ENCODE data around the gene PLA2G5. TPM values are rescaled to one million over a fixed set of nuclear protein-coding genes. Genes with fewer than 3 reads are reported as not detected.

Gene PLA2G5
- total and polyA plus RNA-seq, 2 of the 8 experiments (the other 6 are each of a cell fraction or from before 2014, with no cell fraction given) = 0.05 TPM; not detected in 1

GRCh38 chr1:20090641-20091040 lies 20.6 kb downstream of the PLA2G5 start:
- CTCF ChIA-PET (ENCODE audit: partially characterized antibody) = interaction anchor here (0.7 to 2.5 kb wide), 7 partner anchors 10 to 76 kb away, joined by 3 to 8 read pairs (median 3); no protein-coding TSS in a partner anchor
- Histone ChIP-seq H3K27me3 (replicated peaks in 1 of 4; ENCODE audit: control insufficient read depth in 3 of 4, extremely low read depth in 1 of 4, insufficient read depth in 3 of 4, low read length in 3 of 4) (no peaks in the 10 kb centered on the region; a peak in 1 of 7 replicates), H3K23me2 (ENCODE audit: low read depth, low read length) (no peaks in the 10 kb centered on the region), H3K9ac (replicated peaks in 1 of 4; ENCODE audit: extremely low read depth in 1 of 4, low read depth in 3 of 4, low read length in 3 of 4) (no peak overlapping the region), H2AFZ (ENCODE audit: low read length) (no peak overlapping the region), H3K4me2 (ENCODE audit: insufficient read depth in 1 of 2, low read depth in 2 of 2, low read length in 2 of 2) (no peak overlapping the region), H3K36me3 (ENCODE audit: control insufficient read depth in 2 of 4, insufficient read depth in 4 of 4, low read length in 3 of 4) (no peaks in the 10 kb centered on the region), H3K14ac (ENCODE audit: insufficient read length) (no peak overlapping the region), H4K8ac (ENCODE audit: extremely low read depth, insufficient read depth, low read length) (no peak overlapping the region), H3K56ac (replicated peaks; ENCODE audit: insufficient read length, low read depth, low read length) (no peak overlapping the region), H3K27ac (ENCODE audit: low read depth, low read length) (no peak overlapping the region), H3K79me1 (ENCODE audit: low read depth, low read length) (no peaks in the 10 kb centered on the region), H2BK15ac (ENCODE audit: low read length) (no peak overlapping the region), H2BK12ac (ENCODE audit: low read depth, low read length) (no peak overlapping the region), H4K91ac (replicated peaks; ENCODE audit: insufficient read length, low read length) (no peak overlapping the region), H2BK120ac (replicated peaks; ENCODE audit: low read depth, low read length) (no peak overlapping the region), H2AK5ac (ENCODE audit: low read depth, low read length) (no peak overlapping the region), H3K4ac (replicated peaks; ENCODE audit: insufficient read length, low read depth, low read length) (no peak overlapping the region), H3K18ac (ENCODE audit: extremely low read depth, low read length) (no peak overlapping the region), H4K20me1 (replicated peaks in 1 of 2; ENCODE audit: control insufficient read depth in 1 of 2, insufficient read depth in 2 of 2, low read length in 2 of 2) (no peaks in the 10 kb centered on the region), H3K23ac (ENCODE audit: insufficient read length) (no peak overlapping the region), H2BK20ac (ENCODE audit: low read length) (no peak overlapping the region), H4K5ac (ENCODE audit: insufficient read length, low read depth, low read length) (no peak overlapping the region), H2BK5ac (ENCODE audit: low read depth, low read length) (no peak overlapping the region), H3K9me3 (ENCODE audit: insufficient read depth in 2 of 2, low read depth in 1 of 2, low read length in 1 of 2) (peaks cover 7 to 12% of the 10 kb centered on the region in 2 experiments), H3K79me2 (ENCODE audit: control insufficient read depth in 1 of 2, insufficient read depth in 2 of 2, low read length in 2 of 2) (no peaks in the 10 kb centered on the region), H3K4me3 (ENCODE audit: extremely low read depth in 1 of 4, insufficient read depth in 2 of 4, low read depth in 3 of 4, low read length in 4 of 4) (no peak overlapping the region), H3K4me1 (replicated peaks in 1 of 4; ENCODE audit: control insufficient read depth in 3 of 4, insufficient read depth in 4 of 4, low read length in 3 of 4) (no peaks in the 10 kb centered on the region; a peak in 1 of 7 replicates)
- 98% methylated on average over 6 of the region's 6 CpGs; no CpG with 5 or more reads in 1 of the 2 experiments for WGBS, 2 experiments (ENCODE audit: extremely low coverage in 1 of 2, insufficient coverage in 1 of 2, insufficient read length in 1 of 2, insufficient replicate concordance in 2 of 2, low coverage in 1 of 2, low lambda C conversion rate in 2 of 2, missing lambda C conversion rate in 1 of 2)
- POLR2A ChIA-PET (ENCODE audit: partially characterized antibody) = no interaction called here
- FAIRE-seq (no peak), DNase-seq (ENCODE audit: low read depth in 1 of 2, low spot score in 2 of 2) (no peak)
- TF ChIP-seq POLR2A (IDR thresholded peaks at IDR 0.05; ENCODE audit: control extremely low read depth in 1 of 2, low read depth in 2 of 2, low read length in 2 of 2) (no peak), JUND (IDR thresholded peaks at IDR 0.05; ENCODE audit: low read length) (no peak), ATF2 (IDR thresholded peaks at IDR 0.05; ENCODE audit: low read length) (no peak), CREB1 (IDR thresholded peaks at IDR 0.05) (no peak), CHD1 (IDR thresholded peaks at IDR 0.05; ENCODE audit: low read depth, low read length) (no peak), SP4 (IDR thresholded peaks at IDR 0.05; ENCODE audit: low read length) (no peak), YY1 (IDR thresholded peaks at IDR 0.05; ENCODE audit: low read depth, low read length) (no peak), RXRA (IDR thresholded peaks at IDR 0.05; ENCODE audit: insufficient read depth, low read depth, low read length) (no peak)
